HUES48 (cell line): ENCODE results near the gene IL17F.

ENCODE experiments used
- H3K27ac ChIP-seq: one replicate; pipeline ENCODE4 v1.7.0; 2013; ENCODE audit warnings: low read depth, low read length, inconsistent platforms
- H3K27me3 ChIP-seq: 2 replicates; pipeline ENCODE4 v1.6.1; 2013; ENCODE audit warnings: mild to moderate bottlenecking, low read length; ENCODE audit not compliant: control insufficient read depth, insufficient read depth
- H3K36me3 ChIP-seq: 2 replicates; pipeline ENCODE4 v1.6.1; 2013; ENCODE audit warnings: low read length; ENCODE audit not compliant: control insufficient read depth, insufficient read depth
- H3K4me1 ChIP-seq: 2 replicates; pipeline ENCODE4 v1.6.1; 2013; ENCODE audit warnings: mild to moderate bottlenecking, low read length; ENCODE audit not compliant: control insufficient read depth, insufficient read depth
- H3K4me3 ChIP-seq: 2 replicates; pipeline ENCODE4 v1.5.1; 2013; ENCODE audit warnings: mild to moderate bottlenecking, low read depth, low read length
- H3K9ac ChIP-seq: 2 replicates; pipeline ENCODE4 v1.6.1; 2013; ENCODE audit warnings: mild to moderate bottlenecking, low read depth, low read length, moderate library complexity
- H3K9me3 ChIP-seq: 2 replicates; pipeline ENCODE4 v1.6.1; 2013; ENCODE audit warnings: low read length; ENCODE audit not compliant: control insufficient read depth, insufficient read depth

Gene IL17F

GRCh38 chr6:52190409-52190808, 53.9 kb downstream of the IL17F start:
- Histone ChIP-seq H3K9me3 (no peaks in the 10 kb centered on the region), H3K27ac (peak overlapping the region; percentile 59)

GRCh38 chr6:52189974-52190373, 54.3 kb downstream of the IL17F start:
- Histone ChIP-seq H3K9me3 (no peaks in the 10 kb centered on the region), H3K27me3 (no peaks in the 10 kb centered on the region), H3K4me3 (no peak overlapping the region), H3K4me1 (peaks cover 7% of the 10 kb centered on the region), H3K36me3 (no peaks in the 10 kb centered on the region), H3K9ac (peak overlapping the region; percentile 25; the same call in 1 of the 2 replicates), H3K27ac (peak overlapping the region; percentile 59)

More at GRCh38 chr6:52190409-52190808, 53.9 kb downstream of the IL17F start:
- Histone ChIP-seq H3K36me3 (no peaks in the 10 kb centered on the region), H3K9ac (peak overlapping the region; percentile 25; the same call in 1 of the 2 replicates), H3K27me3 (no peaks in the 10 kb centered on the region), H3K4me1 (peaks cover 7% of the 10 kb centered on the region), H3K4me3 (no peak overlapping the region)

GRCh38 chr6:52187098-52187497, 57.2 kb downstream of the IL17F start:
- H3K4me1 ChIP-seq = peaks cover 7% of the 10 kb centered on the region
- no peaks in the 10 kb centered on the region for H3K9me3 ChIP-seq
- no peaks in the 10 kb centered on the region for H3K36me3 ChIP-seq
- H3K27me3 ChIP-seq = no peaks in the 10 kb centered on the region
- no peak overlapping the region for H3K9ac ChIP-seq
- H3K4me3 ChIP-seq = no peak overlapping the region
- H3K27ac ChIP-seq = no peak overlapping the region
